Karpas-422 (cell line): ENCODE measurements around the gene BSPRY. TPM values are rescaled to one million over a fixed set of nuclear protein-coding genes. Genes with fewer than 3 reads are reported as not detected.

Experiments used
- DNase-seq: peaks from one replicate; pipeline ENCODE4 v3.0.0-alpha.2; 2015
- H2AFZ ChIP-seq: fragments of 200-600 bp; sonication (generic); 2 replicates; pipeline ENCODE4 v1.6.1; 2014; ENCODE audit warnings: antibody characterized with exemption, low read length, mixed read lengths
- H3K27ac ChIP-seq: fragments of 200-600 bp; sonication (generic); 2 replicates; pipeline ENCODE4 v1.5.1; 2014; ENCODE audit warnings: mild to moderate bottlenecking, low read length, moderate library complexity
- H3K27me3 ChIP-seq: fragments of 200-600 bp; sonication (generic); 2 replicates; pipeline ENCODE4 v1.6.1; 2014; ENCODE audit warnings: low read length, mixed read lengths
- H3K36me3 ChIP-seq: fragments of 200-600 bp; sonication (generic); 2 replicates; pipeline ENCODE4 v1.6.1; 2014; ENCODE audit warnings: low read length, mixed read lengths; ENCODE audit not compliant: insufficient read depth
- H3K4me1 ChIP-seq: fragments of 200-600 bp; sonication (generic); 2 replicates; pipeline ENCODE4 v1.6.1; 2014; ENCODE audit warnings: mild to moderate bottlenecking, low read length, mixed read lengths
- H3K4me2 ChIP-seq: fragments of 200-600 bp; sonication (generic); 2 replicates; pipeline ENCODE4 v1.6.1; 2014; ENCODE audit warnings: low read length, low read depth, mild to moderate bottlenecking; ENCODE audit not compliant: poor library complexity, severe bottlenecking
- H3K4me3 ChIP-seq: fragments of 200-600 bp; sonication (generic); 2 replicates; pipeline ENCODE4 v1.5.1; 2014; ENCODE audit warnings: mild to moderate bottlenecking, antibody characterized with exemption, low read length, mixed read lengths
- H3K79me2 ChIP-seq: fragments of 200-600 bp; sonication (generic); 2 replicates; pipeline ENCODE4 v1.6.1; 2014; ENCODE audit warnings: mild to moderate bottlenecking, low read length, mixed read lengths
- H3K9ac ChIP-seq: fragments of 200-600 bp; sonication (generic); 2 replicates; pipeline ENCODE4 v1.6.0; 2014; ENCODE audit warnings: low read length
- H3K9me2 ChIP-seq: fragments of 200-600 bp; sonication (generic), shearing (Covaris generic); replicated peaks from 2 replicates; pipeline ENCODE4 v1.6.0; 2014; ENCODE audit warnings: mild to moderate bottlenecking, low read length, moderate library complexity; ENCODE audit not compliant: insufficient read depth
- H3K9me3 ChIP-seq: fragments of 300-700, 200-600 bp; sonication (generic); 2 replicates; pipeline ENCODE4 v1.6.1; 2014; ENCODE audit warnings: low read length, mixed read lengths
- H4K20me1 ChIP-seq: fragments of 200-600 bp; sonication (generic); 2 replicates; pipeline ENCODE4 v1.6.1; 2014; ENCODE audit warnings: mild to moderate bottlenecking, antibody characterized with exemption, low read length, low read depth; ENCODE audit not compliant: insufficient read depth
- total RNA-seq: library from RNA; depleted of rRNA; stranded (reverse); fragments of >200 nt; shearing (Covaris generic); gene quantifications from 2 replicates; pipeline ENCODE4 v1.2.3, GENCODE V29; 2014; ENCODE audit warnings: low replicate concordance

BSPRY gene
- total RNA-seq, 1 experiment from 2014 or later = not detected

GRCh38 chr9:113328045-113328782, 21.1 kb upstream of the BSPRY start:
- H3K4me3 ChIP-seq = no peak overlapping the region
- no peak overlapping the region for H3K4me2 ChIP-seq
- no peak for DNase-seq
- H3K36me3 ChIP-seq = no peaks in the 10 kb centered on the region
- H3K4me1 ChIP-seq = no peaks in the 10 kb centered on the region
- no peak overlapping the region for H3K9ac ChIP-seq
- H2AFZ ChIP-seq = no peak overlapping the region
- H3K79me2 ChIP-seq = no peaks in the 10 kb centered on the region
- no peaks in the 10 kb centered on the region for H4K20me1 ChIP-seq
- no peak overlapping the region for H3K27ac ChIP-seq
- no peaks in the 10 kb centered on the region for H3K9me3 ChIP-seq
- no peaks in the 10 kb centered on the region for H3K9me2 ChIP-seq
- H3K27me3 ChIP-seq = no peaks in the 10 kb centered on the region

DNA sequence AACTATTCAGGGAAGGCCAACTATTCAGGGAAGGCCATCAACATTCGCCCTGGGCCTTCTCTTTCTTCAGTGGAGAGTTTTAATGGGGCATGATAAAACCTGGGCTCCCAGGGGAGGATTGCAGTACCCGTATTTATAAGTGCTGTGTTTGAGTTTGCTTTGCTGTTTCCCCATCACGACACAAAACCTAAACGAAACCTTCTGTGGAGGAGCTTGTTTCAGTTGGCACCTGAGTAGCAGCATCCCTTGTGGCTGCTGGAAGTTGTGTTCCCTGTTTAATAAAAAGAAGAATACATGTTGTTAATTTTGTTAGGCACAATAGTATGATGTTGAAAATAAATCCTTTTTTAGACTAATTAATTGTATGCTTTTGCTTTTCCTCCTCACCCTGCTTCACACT, 17.6 kb upstream of the BSPRY start:
- Histone ChIP-seq H2AFZ (no peak overlapping the region), H3K9ac (no peak overlapping the region), H4K20me1 (no peaks in the 10 kb centered on the region), H3K27ac (no peak overlapping the region), H3K36me3 (no peaks in the 10 kb centered on the region), H3K4me1 (no peaks in the 10 kb centered on the region), H3K4me2 (no peak overlapping the region), H3K4me3 (no peak overlapping the region), H3K27me3 (no peaks in the 10 kb centered on the region), H3K79me2 (no peaks in the 10 kb centered on the region), H3K9me2 (no peaks in the 10 kb centered on the region), H3K9me3 (no peaks in the 10 kb centered on the region)
- DNase-seq = no peak

- Histone ChIP-seq H3K9me3 (no peaks in the 10 kb centered on the region), H4K20me1 (no peaks in the 10 kb centered on the region), H3K79me2 (no peaks in the 10 kb centered on the region), H3K4me3 (no peak overlapping the region), H3K4me2 (no peak overlapping the region), H3K36me3 (no peaks in the 10 kb centered on the region), H3K9ac (no peak overlapping the region), H3K27ac (no peak overlapping the region), H2AFZ (no peak overlapping the region), H3K9me2 (no peaks in the 10 kb centered on the region), H3K4me1 (peaks cover 14% of the 10 kb centered on the region), H3K27me3 (0 out of 2 replicates have a peak, but pooled peaks cover 3% of the 10 kb centered on the region)
- no peak for DNase-seq
Measured at GRCh38 chr9:113337714-113338113, 11.6 kb upstream of the BSPRY start.

- Histone ChIP-seq H3K4me3 (peak within 1 kb of the TSS; percentile 90), H3K27ac (no peak within 1 kb of the TSS), H3K27me3 (0 out of 2 replicates have a peak, but pooled peaks cover 3% of the 10 kb centered on the region), H3K4me2 (peak within 1 kb of the TSS; percentile 83), H3K4me1 (peaks cover 14% of the 10 kb centered on the region), H3K79me2 (no peaks in the 10 kb centered on the region), H4K20me1 (no peaks in the 10 kb centered on the region), H3K36me3 (no peaks in the 10 kb centered on the region), H3K9me2 (no peaks in the 10 kb centered on the region), H3K9ac (peak within 1 kb of the TSS; percentile 79), H2AFZ (peak within 1 kb of the TSS; percentile 99), H3K9me3 (no peaks in the 10 kb centered on the region)
- DNase-seq = peak; percentile 93
Measured at GRCh38 chr9:113340011-113340699, 9.2 kb upstream of the BSPRY start, which contains the start of gene WDR31. WDR31 (minus strand) TSS chr9:113340275; CDS start chr9:113332022, 8,253 bp downstream.

DNA sequence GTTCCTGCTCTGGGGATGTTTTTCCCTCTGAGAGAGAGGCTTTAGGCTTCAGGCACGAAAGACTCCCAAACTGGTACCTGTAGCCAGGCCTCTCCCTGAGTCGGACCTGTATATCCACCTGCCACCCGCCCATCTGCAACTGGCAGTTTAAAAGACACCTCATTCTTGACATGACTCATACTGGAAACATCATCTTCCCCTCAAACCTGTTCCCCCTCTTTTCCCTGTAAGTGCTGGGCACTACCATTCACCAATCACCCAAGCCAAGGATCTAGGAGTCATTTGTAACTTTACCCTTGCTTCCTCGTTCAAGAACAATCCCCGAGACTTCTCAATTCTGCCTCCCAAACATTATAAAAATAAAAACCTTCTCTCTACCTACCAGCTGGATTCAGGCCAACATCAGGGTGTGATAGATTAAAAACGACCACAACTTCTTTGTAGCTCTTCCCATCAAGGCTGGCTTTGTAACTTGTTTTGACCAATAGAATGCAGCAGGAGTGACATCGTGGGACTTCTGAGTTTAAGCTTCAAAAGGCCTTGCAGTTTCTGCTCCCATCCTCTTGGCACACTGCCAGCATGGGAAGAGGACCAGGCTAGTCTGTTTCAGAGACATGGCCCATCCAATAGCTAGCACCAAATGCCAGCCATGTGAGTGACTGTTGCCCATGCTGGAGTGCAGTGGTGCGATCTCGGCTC, 7.5 kb upstream of the BSPRY start:
- Histone ChIP-seq H3K4me2 (no peak overlapping the region), H3K36me3 (no peaks in the 10 kb centered on the region), H3K79me2 (no peaks in the 10 kb centered on the region), H3K9me3 (no peaks in the 10 kb centered on the region), H3K4me3 (no peak overlapping the region), H3K9me2 (no peaks in the 10 kb centered on the region), H3K27me3 (0 out of 2 replicates have a peak, but pooled peaks cover 3% of the 10 kb centered on the region), H4K20me1 (no peaks in the 10 kb centered on the region), H2AFZ (no peak overlapping the region), H3K9ac (no peak overlapping the region), H3K4me1 (peaks cover 14% of the 10 kb centered on the region), H3K27ac (no peak overlapping the region)
- no peak for DNase-seq

GRCh38 chr9:113343732-113344231, 5.6 kb upstream of the BSPRY start:
- H3K4me2 ChIP-seq = no peak overlapping the region
- 0 out of 2 replicates have a peak, but pooled peaks cover 3% of the 10 kb centered on the region for H3K27me3 ChIP-seq
- no peak overlapping the region for H3K9ac ChIP-seq
- H3K36me3 ChIP-seq = no peaks in the 10 kb centered on the region
- H3K9me2 ChIP-seq = no peaks in the 10 kb centered on the region
- no peaks in the 10 kb centered on the region for H3K9me3 ChIP-seq
- H3K79me2 ChIP-seq = no peaks in the 10 kb centered on the region
- no peak overlapping the region for H3K27ac ChIP-seq
- peaks cover 14% of the 10 kb centered on the region for H3K4me1 ChIP-seq
- no peak overlapping the region for H3K4me3 ChIP-seq
- no peaks in the 10 kb centered on the region for H4K20me1 ChIP-seq
- peak overlapping the region; percentile 65; the same call in 1 of the 2 replicates for H2AFZ ChIP-seq
- DNase-seq = no peak

DNA sequence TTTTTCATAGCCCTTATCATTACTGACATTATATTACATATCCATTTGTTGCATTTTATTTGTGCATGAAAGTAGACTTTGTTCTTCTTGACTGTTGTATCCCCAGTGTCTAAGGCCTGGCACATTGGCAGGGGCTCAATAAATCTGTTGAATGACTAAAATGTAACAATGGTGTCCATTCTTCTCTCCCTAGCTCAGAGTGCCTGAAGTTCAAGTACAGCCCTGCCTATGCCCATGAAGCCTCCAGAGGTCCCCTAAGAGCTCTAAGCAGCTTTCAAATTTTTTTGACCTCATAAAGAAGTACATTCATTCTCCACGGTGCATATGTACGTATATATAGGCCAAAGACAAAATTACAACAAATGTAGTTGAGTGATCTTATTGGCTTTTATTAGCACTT, 4.2 kb upstream of the BSPRY start:
- H3K9ac ChIP-seq = no peak overlapping the region
- no peaks in the 10 kb centered on the region for H3K9me3 ChIP-seq
- no peaks in the 10 kb centered on the region for H4K20me1 ChIP-seq
- no peaks in the 10 kb centered on the region for H3K9me2 ChIP-seq
- H3K27ac ChIP-seq = no peak overlapping the region
- no peaks in the 10 kb centered on the region for H3K79me2 ChIP-seq
- H3K4me3 ChIP-seq = no peak overlapping the region
- H3K27me3 ChIP-seq = no peaks in the 10 kb centered on the region
- no peak for DNase-seq
- no peak overlapping the region for H3K4me2 ChIP-seq
- peaks cover 5% of the 10 kb centered on the region for H3K4me1 ChIP-seq
- H3K36me3 ChIP-seq = no peaks in the 10 kb centered on the region
- no peak overlapping the region for H2AFZ ChIP-seq

DNA sequence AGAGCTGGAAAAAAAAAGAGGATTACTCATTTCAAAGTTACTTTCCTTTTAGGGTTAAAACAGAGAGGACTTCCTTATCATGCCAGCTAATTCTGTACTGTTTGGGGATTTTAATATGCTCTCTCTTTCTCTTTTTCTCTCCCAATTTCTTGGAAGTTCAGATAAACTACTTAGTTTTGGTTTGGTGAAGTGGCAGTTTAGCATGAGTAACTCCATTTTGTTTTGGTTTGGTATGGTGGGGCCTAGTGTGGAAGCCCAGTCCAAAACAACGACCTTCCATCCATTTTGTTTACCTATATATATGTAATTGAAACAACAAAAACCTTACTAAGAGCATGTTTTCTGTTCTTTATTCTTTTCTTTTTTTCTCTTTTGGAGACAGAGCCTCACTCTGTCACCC, 3.7 kb upstream of the BSPRY start:
- H3K9ac ChIP-seq = no peak overlapping the region
- H3K9me2 ChIP-seq = no peaks in the 10 kb centered on the region
- no peak overlapping the region for H2AFZ ChIP-seq
- no peak overlapping the region for H3K4me3 ChIP-seq
- no peaks in the 10 kb centered on the region for H3K9me3 ChIP-seq
- peaks cover 1% of the 10 kb centered on the region for H3K4me1 ChIP-seq
- H3K27me3 ChIP-seq = no peaks in the 10 kb centered on the region
- no peaks in the 10 kb centered on the region for H3K36me3 ChIP-seq
- H3K79me2 ChIP-seq = no peaks in the 10 kb centered on the region
- no peaks in the 10 kb centered on the region for H4K20me1 ChIP-seq
- DNase-seq = no peak
- H3K27ac ChIP-seq = no peak overlapping the region
- H3K4me2 ChIP-seq = no peak overlapping the region
